ENCODE results near the gene PSMA5.

The PSMA5 gene

GRCh38 chr1:109356505-109356904 is 69.7 kb downstream of the PSMA5 start:
- Histone ChIP-seq H3K4me1 (ENCODE audit: control insufficient read depth, insufficient read depth, low read length) (peaks cover 6% of the 10 kb centered on the region), H3K4me2 (ENCODE audit: low read length) (no peak overlapping the region), H3K4me3 (ENCODE audit: low read length) (no peak overlapping the region), H3K9ac (ENCODE audit: low read depth, low read length) (no peak overlapping the region), H3K27me3 (ENCODE audit: control insufficient read depth, insufficient read depth, low read length) (no peaks in the 10 kb centered on the region), H3K9me3 (replicated peaks; ENCODE audit: low read length) (no peaks in the 10 kb centered on the region), H3K36me3 (ENCODE audit: insufficient read depth, low read length) (peaks cover 9% of the 10 kb centered on the region)

GRCh38 chr1:109354929-109355328 is 71.3 kb downstream of the PSMA5 start:
- Histone ChIP-seq H3K9me3 (replicated peaks; ENCODE audit: low read length) (no peaks in the 10 kb centered on the region), H3K4me3 (ENCODE audit: low read length) (no peak overlapping the region), H3K36me3 (ENCODE audit: insufficient read depth, low read length) (peaks cover 25% of the 10 kb centered on the region), H3K9ac (ENCODE audit: low read depth, low read length) (no peak overlapping the region), H3K4me1 (ENCODE audit: control insufficient read depth, insufficient read depth, low read length) (no peaks in the 10 kb centered on the region), H3K4me2 (ENCODE audit: low read length) (no peak overlapping the region), H3K27me3 (ENCODE audit: control insufficient read depth, insufficient read depth, low read length) (no peaks in the 10 kb centered on the region)

GRCh38 chr1:109351457-109351856 is 74.8 kb downstream of the PSMA5 start:
- no peak overlapping the region for H3K4me2 ChIP-seq (ENCODE audit: low read length)
- H3K27me3 ChIP-seq (ENCODE audit: control insufficient read depth, insufficient read depth, low read length): no peaks in the 10 kb centered on the region
- H3K9ac ChIP-seq (ENCODE audit: low read depth, low read length): no peak overlapping the region
- no peak overlapping the region for H3K4me3 ChIP-seq (ENCODE audit: low read length)
- H3K9me3 ChIP-seq (replicated peaks; ENCODE audit: low read length): no peaks in the 10 kb centered on the region
- H3K4me1 ChIP-seq (ENCODE audit: control insufficient read depth, insufficient read depth, low read length): no peaks in the 10 kb centered on the region
- H3K36me3 ChIP-seq (ENCODE audit: insufficient read depth, low read length): peaks cover 40% of the 10 kb centered on the region

GRCh38 chr1:109350655-109351054 is 75.6 kb downstream of the PSMA5 start:
- H3K36me3 ChIP-seq (ENCODE audit: insufficient read depth, low read length): peaks cover 41% of the 10 kb centered on the region
- H3K4me3 ChIP-seq (ENCODE audit: low read length): no peak overlapping the region
- no peaks in the 10 kb centered on the region for H3K4me1 ChIP-seq (ENCODE audit: control insufficient read depth, insufficient read depth, low read length)
- no peak overlapping the region for H3K9ac ChIP-seq (ENCODE audit: low read depth, low read length)
- no peaks in the 10 kb centered on the region for H3K9me3 ChIP-seq (replicated peaks; ENCODE audit: low read length)
- H3K4me2 ChIP-seq (ENCODE audit: low read length): no peak overlapping the region
- H3K27me3 ChIP-seq (ENCODE audit: control insufficient read depth, insufficient read depth, low read length): no peaks in the 10 kb centered on the region

GRCh38 chr1:109350182-109350581 is 76.1 kb downstream of the PSMA5 start:
- Histone ChIP-seq H3K27me3 (ENCODE audit: control insufficient read depth, insufficient read depth, low read length) (no peaks in the 10 kb centered on the region), H3K4me3 (ENCODE audit: low read length) (no peak overlapping the region), H3K9me3 (replicated peaks; ENCODE audit: low read length) (no peaks in the 10 kb centered on the region), H3K4me2 (ENCODE audit: low read length) (no peak overlapping the region), H3K4me1 (ENCODE audit: control insufficient read depth, insufficient read depth, low read length) (no peaks in the 10 kb centered on the region), H3K9ac (ENCODE audit: low read depth, low read length) (no peak overlapping the region), H3K36me3 (ENCODE audit: insufficient read depth, low read length) (peaks cover 45% of the 10 kb centered on the region)

All from skeletal muscle satellite cell (primary cell).